ENCODE results near the gene CDCP1.
"Not testable (repeated sequence)": the region's sequence is repeated elsewhere in the genome, so short reads cannot be mapped to it uniquely, and the experiment has no call there.

Gene CDCP1

GRCh38 chr3:45081506-45082141 is 64.6 kb downstream of the CDCP1 start:
- no peak for DNase-seq

- DNase-seq, result no peak
Observed at GRCh38 chr3:45080824-45081223, 65.4 kb downstream of the CDCP1 start.

- no peak for DNase-seq
Observed at GRCh38 chr3:45079715-45080114, 66.5 kb downstream of the CDCP1 start.

GRCh38 chr3:45078910-45079522 is 67.2 kb downstream of the CDCP1 start:
- no peak for DNase-seq

DNA sequence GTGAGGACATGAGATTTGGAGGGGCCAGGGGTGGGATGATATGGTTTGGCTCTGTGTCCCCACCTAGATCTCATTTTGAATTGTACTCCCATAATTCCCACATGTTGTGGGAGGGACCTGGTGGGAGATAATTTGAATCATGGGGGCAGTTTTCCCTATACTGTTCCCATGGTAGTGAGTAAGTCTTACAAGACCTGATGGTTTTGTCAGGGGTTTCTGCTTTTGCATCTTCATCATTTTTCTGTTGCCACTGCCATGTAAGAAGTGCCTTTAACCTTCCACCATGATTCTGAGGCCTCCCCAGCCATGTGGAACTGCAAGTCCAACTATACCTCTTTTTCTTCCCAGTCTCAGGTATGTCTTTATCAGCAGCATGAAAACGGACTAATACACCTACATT is 67.9 kb downstream of the CDCP1 start:
- not testable (repeated sequence) for DNase-seq

DNA sequence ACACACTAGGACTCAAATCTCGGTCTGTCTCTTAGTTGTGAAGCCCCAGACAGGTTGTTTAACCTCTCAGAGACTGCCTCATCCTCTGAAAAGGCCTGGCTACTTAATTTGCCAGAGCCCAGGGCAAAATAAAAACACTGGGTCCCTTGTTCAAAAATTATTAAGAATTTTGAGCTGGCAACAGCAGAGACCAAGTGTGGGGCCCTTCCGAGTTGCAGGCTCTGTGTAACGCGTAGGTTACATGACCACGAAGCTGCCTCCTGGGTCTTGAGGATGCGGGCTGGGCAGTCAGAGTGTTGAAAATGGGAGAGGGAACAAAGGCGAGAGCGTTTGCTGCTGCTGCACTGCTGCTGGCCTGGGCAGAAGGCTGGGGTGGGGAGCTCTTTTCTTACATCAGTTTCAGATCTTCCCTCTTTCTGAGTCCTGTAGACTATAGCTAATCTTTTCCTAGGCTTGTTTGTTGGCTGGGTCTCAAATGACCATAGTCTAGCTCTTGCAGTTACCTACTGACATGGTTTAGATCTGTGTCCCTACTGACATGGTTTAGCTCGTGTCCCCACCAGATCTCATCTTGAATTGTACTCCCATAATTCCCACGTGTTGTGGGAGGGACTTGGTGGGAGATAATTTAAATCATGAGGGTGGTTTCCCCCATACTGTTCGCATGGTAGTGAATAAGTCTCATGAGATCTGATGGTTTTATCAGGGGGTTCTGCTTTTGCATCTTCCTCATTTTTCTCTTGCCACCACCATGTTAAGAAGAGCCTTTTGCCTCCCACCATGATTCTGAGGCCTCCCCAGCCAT is 70.2 kb downstream of the CDCP1 start:
- DNase-seq, result no peak

DNA sequence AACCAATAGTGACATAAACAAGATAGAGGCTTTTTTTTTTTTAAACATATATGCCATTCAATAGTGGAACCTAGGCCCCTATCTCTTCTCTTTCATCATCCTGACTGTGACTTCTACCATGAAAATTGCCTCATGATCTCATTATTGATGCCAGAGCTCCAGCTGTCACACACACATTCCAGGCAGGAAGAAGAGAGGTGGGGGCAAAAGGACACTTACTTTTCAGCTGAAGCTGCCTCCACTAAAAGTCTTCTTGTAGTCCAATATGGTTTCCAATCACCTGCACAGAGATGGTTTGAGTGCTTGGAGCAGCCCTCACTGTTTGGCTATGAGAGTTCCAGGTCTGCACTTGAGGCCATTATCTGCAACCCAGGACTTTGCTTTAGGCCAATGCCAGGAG is 75.1 kb downstream of the CDCP1 start:
- no peak for DNase-seq

GRCh38 chr3:45067941-45068340 is 78.2 kb downstream of the CDCP1 start:
- DNase-seq, result no peak

DNA sequence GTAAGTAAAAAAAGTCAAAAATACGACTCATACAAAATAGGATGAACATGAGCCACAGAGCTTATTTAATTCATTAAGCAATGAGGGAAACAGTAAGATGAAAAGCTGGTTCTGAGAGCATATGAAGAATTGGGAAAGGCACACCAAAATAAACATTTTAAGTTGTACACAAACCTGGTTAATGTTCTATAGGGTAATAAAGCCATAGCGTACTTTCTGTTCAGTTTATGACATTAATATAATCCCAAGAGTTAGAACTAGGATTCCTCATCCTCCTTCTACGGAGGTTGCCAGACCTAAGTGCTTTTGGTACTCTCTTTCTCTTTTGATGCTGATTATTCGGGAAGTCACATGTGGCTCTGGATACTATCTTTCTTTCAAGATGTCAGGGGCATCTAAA is 78.7 kb downstream of the CDCP1 start:
- DNase-seq, result no peak

GRCh38 chr3:45066109-45066801 is 79.9 kb downstream of the CDCP1 start:
- no peak for DNase-seq

DNA sequence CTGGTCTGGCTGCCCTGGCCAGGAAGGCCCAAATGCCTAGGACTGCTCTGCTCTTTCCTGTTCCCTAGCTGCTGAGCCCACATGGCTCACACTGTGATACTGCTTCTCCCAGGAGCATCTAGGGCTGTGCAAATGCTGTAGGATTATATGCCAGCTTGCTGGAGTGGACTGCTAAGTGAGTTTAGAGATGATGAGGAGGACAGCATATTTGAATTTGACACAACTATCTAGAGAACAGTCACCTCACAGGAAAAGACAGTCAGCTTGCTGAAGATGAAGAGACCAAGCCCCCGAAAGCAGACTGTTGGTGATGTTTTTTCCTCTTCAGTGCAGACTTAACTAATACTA is 80.8 kb downstream of the CDCP1 start:
- DNase-seq, result no peak

GRCh38 chr3:45064512-45065372 is 81.4 kb downstream of the CDCP1 start:
- peak; percentile 83 for DNase-seq

DNA sequence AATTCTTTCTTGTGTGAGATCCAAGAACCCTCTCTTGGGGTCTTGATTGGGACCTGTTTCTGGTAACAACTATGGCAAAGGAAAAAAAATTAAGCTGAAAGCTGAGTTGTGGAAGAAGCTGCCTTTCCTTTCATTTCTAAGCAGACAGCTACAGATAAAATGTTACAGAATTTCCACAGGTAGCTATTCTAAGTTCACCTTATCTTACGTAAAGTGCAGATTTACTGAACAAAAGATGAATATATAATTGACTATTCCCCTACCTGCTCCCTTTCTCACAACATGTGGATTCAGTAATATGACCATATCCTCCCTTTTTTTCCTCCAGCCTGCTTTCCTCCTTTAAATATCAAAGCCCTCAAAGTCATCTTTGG is 83.5 kb downstream of the CDCP1 start:
- no peak for DNase-seq

- no peak for DNase-seq
Observed at GRCh38 chr3:45060165-45060892, 85.8 kb downstream of the CDCP1 start.

DNA sequence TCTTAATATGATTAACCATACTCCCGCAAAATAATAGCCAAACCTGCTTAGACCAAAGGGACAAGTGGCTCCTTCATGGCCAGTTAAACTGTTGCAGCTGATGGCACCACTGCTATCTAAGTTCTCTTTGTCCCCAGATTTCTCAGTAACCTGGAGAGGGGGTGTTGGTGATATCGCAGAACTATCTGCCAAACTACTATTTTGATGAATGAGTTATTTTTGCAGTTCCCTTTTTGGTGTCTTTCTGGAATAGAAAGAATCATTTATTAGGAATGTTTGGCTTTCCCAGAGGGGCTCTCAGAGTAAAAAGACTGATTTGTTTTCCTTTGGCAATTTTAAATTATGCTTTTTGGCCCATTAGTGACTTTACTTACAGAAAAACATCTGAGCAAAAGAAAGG is 87.0 kb downstream of the CDCP1 start:
- no peak for DNase-seq

DNA sequence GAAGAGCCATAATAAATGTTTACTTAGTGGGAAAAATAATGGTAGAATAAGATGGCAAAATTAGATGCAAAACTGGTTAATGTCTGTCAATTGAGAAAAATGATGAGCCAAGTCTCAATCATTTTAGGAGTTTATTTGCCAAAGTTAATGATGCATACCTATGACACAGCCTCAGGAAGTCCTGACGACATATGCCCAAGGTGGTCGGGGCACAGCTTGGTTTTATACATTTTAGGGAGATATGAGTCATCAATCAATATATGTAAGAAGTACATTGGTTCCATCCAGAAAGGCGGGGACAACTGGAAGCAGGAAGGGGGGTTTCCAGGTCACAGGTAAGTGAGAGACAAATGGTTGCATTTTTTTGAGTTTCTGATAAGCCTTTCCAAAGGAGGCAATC is 88.6 kb downstream of the CDCP1 start:
- no peak for DNase-seq

DNA sequence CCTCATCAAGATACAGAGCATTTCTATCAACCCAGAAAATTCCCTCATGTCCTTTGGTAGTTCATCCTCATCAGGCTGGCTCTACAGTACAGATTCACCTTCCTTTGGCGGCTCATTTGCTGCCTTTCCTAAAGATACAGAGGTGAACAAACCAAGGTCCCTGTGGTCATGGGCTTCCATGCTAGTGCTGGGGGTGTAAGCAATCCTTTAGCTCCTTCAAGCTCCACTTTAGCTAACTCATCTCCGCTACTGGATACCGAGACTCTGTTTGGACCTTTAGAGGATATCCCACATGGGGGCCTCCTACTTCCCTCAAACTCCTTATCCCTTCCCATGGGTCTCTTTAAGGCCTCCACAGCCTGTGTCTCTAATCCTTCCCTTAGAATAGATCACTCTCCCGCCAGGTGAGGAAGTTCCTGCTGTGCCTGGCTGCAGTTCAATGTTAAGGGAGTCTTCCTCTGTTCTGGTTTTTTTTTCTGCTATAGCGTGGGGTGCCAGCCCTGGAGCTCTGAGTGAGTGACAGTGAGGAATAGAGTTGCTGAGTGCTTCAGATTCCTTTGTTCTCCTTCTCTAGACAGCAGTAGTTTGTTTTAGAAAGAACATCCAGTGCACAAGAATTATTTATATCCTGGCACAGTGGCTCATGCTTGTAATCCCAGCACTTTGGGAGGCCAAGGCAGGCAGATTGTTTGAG is 89.4 kb downstream of the CDCP1 start:
- no peak for DNase-seq

GRCh38 chr3:45055411-45056143 is 90.6 kb downstream of the CDCP1 start:
- DNase-seq, result peak; percentile 85

GRCh38 chr3:45055032-45055410 is 91.2 kb downstream of the CDCP1 start:
- peak; percentile 82 for DNase-seq

DNA sequence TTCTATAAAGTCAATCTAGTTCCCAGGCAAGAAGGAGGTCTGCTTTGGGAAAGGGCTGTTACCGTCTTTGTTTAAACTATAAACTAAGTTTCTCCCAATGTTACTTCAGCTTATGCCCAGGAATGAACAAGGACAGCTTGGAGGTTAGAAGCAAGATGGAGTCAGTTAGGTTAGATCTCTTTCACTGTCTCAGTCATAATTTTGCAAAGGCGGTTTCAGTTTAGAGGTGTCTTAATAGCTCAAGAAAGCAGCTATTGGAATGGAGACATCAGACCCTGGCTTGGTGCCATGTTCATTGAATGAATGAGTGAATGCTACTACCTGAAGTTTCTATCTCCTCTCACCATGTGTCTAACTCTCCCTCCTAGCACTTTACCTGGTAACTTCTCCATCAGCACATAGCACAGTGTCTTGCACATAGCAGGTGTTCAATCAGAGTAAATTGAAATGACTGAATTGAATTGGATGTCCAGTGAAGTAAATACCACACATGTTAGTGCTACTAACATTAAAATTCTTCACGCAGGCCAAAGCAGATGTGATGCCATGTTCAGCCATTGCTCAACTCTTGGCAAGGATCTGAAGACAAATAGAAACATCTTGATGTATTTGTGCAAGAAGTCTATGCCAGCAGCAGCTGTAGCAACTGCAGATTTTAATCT is 91.9 kb downstream of the CDCP1 start:
- peak; percentile 52 for DNase-seq

Data from fibroblast of skin of right biceps (primary cell).